ENCODE measurements around the gene CLIP2. TPM values are rescaled to one million over a fixed set of nuclear protein-coding genes. Genes with fewer than 3 reads are reported as not detected.
"Not testable (repeated sequence)": the region's sequence is repeated elsewhere in the genome, so short reads cannot be mapped to it uniquely, and the experiment has no call there.

CLIP2 gene
- total RNA-seq, 1 experiment from 2014 or later: 26.2 TPM

GRCh38 chr7:74317146-74317782 is 28.1 kb downstream of the CLIP2 start:
- BruUV-seq (replicated peaks): no TSS peak

GRCh38 chr7:74318043-74318442 is 28.8 kb downstream of the CLIP2 start:
- intact Hi-C loops (cut with micrococcal nuclease): loop anchor here (10.0 kb wide), 1 partner anchor 113 kb away; no protein-coding TSS in a partner anchor
- no TSS peak for BruUV-seq (replicated peaks)
- Histone ChIP-seq H3K9me2 (replicated peaks; ENCODE audit: low read length) (no peaks in the 10 kb centered on the region), H2AFZ (ENCODE audit: low read length) (no peak overlapping the region), H3K4me3 (ENCODE audit: low read length) (no peak overlapping the region), H3K9me3 (ENCODE audit: low read length) (no peaks in the 10 kb centered on the region), H3F3A (ENCODE audit: low read length, unreplicated experiment) (no peaks in the 10 kb centered on the region), H3K36me3 (ENCODE audit: low read depth, low read length) (no peaks in the 10 kb centered on the region), H4K20me1 (ENCODE audit: low read length) (no peaks in the 10 kb centered on the region), H3K27me3 (ENCODE audit: low read length) (no peaks in the 10 kb centered on the region), H3K9ac (ENCODE audit: low read length) (no peak overlapping the region), H3K27ac (ENCODE audit: low read length) (no peak overlapping the region), H3K4me1 (ENCODE audit: insufficient read depth, low read length) (peaks cover 10% of the 10 kb centered on the region), H3K4me2 (ENCODE audit: low read length) (no peak overlapping the region), H3K79me2 (ENCODE audit: low read length) (0 out of 2 replicates have a peak, but pooled peaks cover 7% of the 10 kb centered on the region)
- TF ChIP-seq, protein P1, sequence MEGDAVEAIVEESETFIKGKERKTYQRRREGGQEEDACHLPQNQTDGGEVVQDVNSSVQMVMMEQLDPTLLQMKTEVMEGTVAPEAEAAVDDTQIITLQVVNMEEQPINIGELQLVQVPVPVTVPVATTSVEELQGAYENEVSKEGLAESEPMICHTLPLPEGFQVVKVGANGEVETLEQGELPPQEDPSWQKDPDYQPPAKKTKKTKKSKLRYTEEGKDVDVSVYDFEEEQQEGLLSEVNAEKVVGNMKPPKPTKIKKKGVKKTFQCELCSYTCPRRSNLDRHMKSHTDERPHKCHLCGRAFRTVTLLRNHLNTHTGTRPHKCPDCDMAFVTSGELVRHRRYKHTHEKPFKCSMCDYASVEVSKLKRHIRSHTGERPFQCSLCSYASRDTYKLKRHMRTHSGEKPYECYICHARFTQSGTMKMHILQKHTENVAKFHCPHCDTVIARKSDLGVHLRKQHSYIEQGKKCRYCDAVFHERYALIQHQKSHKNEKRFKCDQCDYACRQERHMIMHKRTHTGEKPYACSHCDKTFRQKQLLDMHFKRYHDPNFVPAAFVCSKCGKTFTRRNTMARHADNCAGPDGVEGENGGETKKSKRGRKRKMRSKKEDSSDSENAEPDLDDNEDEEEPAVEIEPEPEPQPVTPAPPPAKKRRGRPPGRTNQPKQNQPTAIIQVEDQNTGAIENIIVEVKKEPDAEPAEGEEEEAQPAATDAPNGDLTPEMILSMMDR (conservative IDR thresholded peaks at IDR 0.05; ENCODE audit: low read depth, low read length): no peak
- TF ChIP-seq EZH2 (IDR thresholded peaks at IDR 0.05; ENCODE audit: low read length, unreplicated experiment) (no peak), EZH2phosphoT487 (IDR thresholded peaks at IDR 0.05; ENCODE audit: borderline replicate concordance, low read length) (no peak)
- no peak for DNase-seq
- ChIA-PET POLR2A (ENCODE audit: unreplicated experiment) (no interaction called here), CTCF (no interaction called here)
- no peak for ATAC-seq

More at GRCh38 chr7:74317146-74317782, 28.1 kb downstream of the CLIP2 start:
- no peaks in the 10 kb centered on the region for H3K36me3 ChIP-seq (ENCODE audit: low read depth, low read length)
- peaks cover 16% of the 10 kb centered on the region for H3K4me1 ChIP-seq (ENCODE audit: insufficient read depth, low read length)
- no peaks in the 10 kb centered on the region for H3F3A ChIP-seq (ENCODE audit: low read length, unreplicated experiment)
- H3K4me2 ChIP-seq (ENCODE audit: low read length): no peak overlapping the region
- DNase-seq: no peak
- H3K79me2 ChIP-seq (ENCODE audit: low read length): 0 out of 2 replicates have a peak, but pooled peaks cover 7% of the 10 kb centered on the region
- H3K27ac ChIP-seq (ENCODE audit: low read length): no peak overlapping the region
- intact Hi-C loops (cut with micrococcal nuclease): loop anchor here (10.0 kb wide), 1 partner anchor 112 kb away; no protein-coding TSS in a partner anchor
- TF ChIP-seq, protein P1 (conservative IDR thresholded peaks at IDR 0.05; ENCODE audit: low read depth, low read length): no peak
- TF ChIP-seq EZH2phosphoT487 (IDR thresholded peaks at IDR 0.05; ENCODE audit: borderline replicate concordance, low read length) (no peak), EZH2 (IDR thresholded peaks at IDR 0.05; ENCODE audit: low read length, unreplicated experiment) (no peak)
- no peaks in the 10 kb centered on the region for H3K9me3 ChIP-seq (ENCODE audit: low read length)
- POLR2A ChIA-PET (ENCODE audit: unreplicated experiment): no interaction called here
- H3K9ac ChIP-seq (ENCODE audit: low read length): no peak overlapping the region
- no peak for ATAC-seq
- CTCF ChIA-PET: no interaction called here
- no peak overlapping the region for H2AFZ ChIP-seq (ENCODE audit: low read length)
- H4K20me1 ChIP-seq (ENCODE audit: low read length): no peaks in the 10 kb centered on the region
- no peaks in the 10 kb centered on the region for H3K9me2 ChIP-seq (replicated peaks; ENCODE audit: low read length)
- no peak overlapping the region for H3K4me3 ChIP-seq (ENCODE audit: low read length)
- no peaks in the 10 kb centered on the region for H3K27me3 ChIP-seq (ENCODE audit: low read length)

DNA sequence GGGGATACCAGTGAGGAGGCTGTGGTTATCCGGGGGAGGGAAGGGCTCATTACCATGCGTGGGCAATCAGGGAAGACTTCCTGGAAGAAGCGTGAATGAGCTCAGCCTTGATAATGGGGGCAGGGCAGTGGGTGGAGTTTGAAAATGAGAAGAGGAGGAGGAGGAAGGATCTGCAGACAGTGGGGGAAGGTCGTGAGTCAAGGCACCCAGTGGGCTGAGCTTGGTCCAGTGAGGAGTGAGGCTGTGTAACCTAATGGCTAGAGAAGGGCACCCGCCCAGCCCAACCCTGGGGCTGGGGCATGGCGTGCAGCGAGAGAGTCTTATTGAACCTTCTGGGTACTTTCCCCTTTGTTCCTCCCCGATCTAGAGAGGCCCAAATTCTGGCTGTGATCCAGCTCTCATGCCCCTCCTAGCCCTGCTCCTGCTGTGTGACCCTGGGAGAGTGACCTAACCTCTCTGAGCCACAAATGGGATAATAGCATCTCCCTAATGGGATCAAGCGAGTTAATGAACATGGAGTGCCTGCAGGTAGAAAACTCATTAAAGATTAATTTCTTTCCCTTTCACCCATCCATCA is 31.5 kb downstream of the CLIP2 start:
- no TSS peak for BruUV-seq (replicated peaks)
- CTCF ChIA-PET: no interaction called here

GRCh38 chr7:74322892-74323291 is 33.7 kb downstream of the CLIP2 start:
- intact Hi-C loops (cut with micrococcal nuclease); H3F3A ChIP-seq (ENCODE audit: low read length, unreplicated experiment); H4K20me1 ChIP-seq (ENCODE audit: low read length); H3K79me2 ChIP-seq (ENCODE audit: low read length); DNase-seq; BruUV-seq (replicated peaks); H3K4me1 ChIP-seq (ENCODE audit: insufficient read depth, low read length); H3K9me3 ChIP-seq (ENCODE audit: low read length); H3K4me2 ChIP-seq (ENCODE audit: low read length); H3K27me3 ChIP-seq (ENCODE audit: low read length); H3K4me3 ChIP-seq (ENCODE audit: low read length); CTCF ChIA-PET; H3K27ac ChIP-seq (ENCODE audit: low read length); H3K9me2 ChIP-seq (replicated peaks; ENCODE audit: low read length); H2AFZ ChIP-seq (ENCODE audit: low read length); ATAC-seq; H3K9ac ChIP-seq (ENCODE audit: low read length); POLR2A ChIA-PET (ENCODE audit: unreplicated experiment); H3K36me3 ChIP-seq (ENCODE audit: low read depth, low read length): not testable (repeated sequence)

More for the DNA sequence above, 31.5 kb downstream of the CLIP2 start:
- H3K4me3 ChIP-seq (ENCODE audit: low read length): no peak overlapping the region
- no peaks in the 10 kb centered on the region for H3K9me3 ChIP-seq (ENCODE audit: low read length)
- POLR2A ChIA-PET (ENCODE audit: unreplicated experiment): no interaction called here
- no peak overlapping the region for H3K9ac ChIP-seq (ENCODE audit: low read length)
- TF ChIP-seq EZH2 (IDR thresholded peaks at IDR 0.05; ENCODE audit: low read length, unreplicated experiment) (no peak), EZH2phosphoT487 (IDR thresholded peaks at IDR 0.05; ENCODE audit: borderline replicate concordance, low read length) (no peak)
- TF ChIP-seq, protein P1 (conservative IDR thresholded peaks at IDR 0.05; ENCODE audit: low read depth, low read length): no peak
- no peaks in the 10 kb centered on the region for H4K20me1 ChIP-seq (ENCODE audit: low read length)
- no peak overlapping the region for H3K4me2 ChIP-seq (ENCODE audit: low read length)
- H3F3A ChIP-seq (ENCODE audit: low read length, unreplicated experiment): no peaks in the 10 kb centered on the region
- DNase-seq: no peak
- H3K36me3 ChIP-seq (ENCODE audit: low read depth, low read length): no peaks in the 10 kb centered on the region
- intact Hi-C loops (cut with micrococcal nuclease): no loop called here
- no peaks in the 10 kb centered on the region for H3K9me2 ChIP-seq (replicated peaks; ENCODE audit: low read length)
- H3K27me3 ChIP-seq (ENCODE audit: low read length): no peaks in the 10 kb centered on the region
- no peaks in the 10 kb centered on the region for H3K4me1 ChIP-seq (ENCODE audit: insufficient read depth, low read length)
- H2AFZ ChIP-seq (ENCODE audit: low read length): no peak overlapping the region
- H3K79me2 ChIP-seq (ENCODE audit: low read length): no peaks in the 10 kb centered on the region
- no peak overlapping the region for H3K27ac ChIP-seq (ENCODE audit: low read length)
- no peak for ATAC-seq

All from PC-3 (cell line).